ENCODE data around the gene PPP1R14C. TPM values are rescaled to one million over a fixed set of nuclear protein-coding genes. Genes with fewer than 3 reads are reported as not detected.
"Not testable (repeated sequence)": the region's sequence is repeated elsewhere in the genome, so short reads cannot be mapped to it uniquely, and the experiment has no call there.

PPP1R14C gene
- total RNA-seq, 2 donors from 2014 or later: 0.95 to 1.3 TPM

GRCh38 chr6:150126641-150127291 is 16.1 kb upstream of the PPP1R14C start:
- no peak overlapping the region for H3K4me3 ChIP-seq
- ATAC-seq (ENCODE audit: insufficient number of reproducible peaks, low FRiP score, low read depth) (no peak), DNase-seq (ENCODE audit: low spot score) (no peak)
- TF ChIP-seq CTCF (IDR thresholded peaks at IDR 0.05): no peak
- no peak overlapping the region for H3K27ac ChIP-seq
- H3K9me3 ChIP-seq: no peaks in the 10 kb centered on the region
- no peaks in the 10 kb centered on the region for H3K36me3 ChIP-seq
- H3K4me1 ChIP-seq (ENCODE audit: control insufficient read depth in 1 of 2, low read depth in 2 of 2): no peaks in the 10 kb centered on the region
- no peaks in the 10 kb centered on the region for H3K27me3 ChIP-seq (replicated peaks; ENCODE audit: insufficient read depth)

GRCh38 chr6:150128425-150128824 is 14.4 kb upstream of the PPP1R14C start:
- H3K27ac ChIP-seq: no peak overlapping the region
- H3K27me3 ChIP-seq (replicated peaks; ENCODE audit: insufficient read depth): no peaks in the 10 kb centered on the region
- ATAC-seq (ENCODE audit: insufficient number of reproducible peaks, low FRiP score, low read depth) (no peak), DNase-seq (ENCODE audit: low spot score) (no peak)
- no peaks in the 10 kb centered on the region for H3K9me3 ChIP-seq
- no peaks in the 10 kb centered on the region for H3K36me3 ChIP-seq
- H3K4me3 ChIP-seq: no peak overlapping the region
- no peaks in the 10 kb centered on the region for H3K4me1 ChIP-seq (ENCODE audit: control insufficient read depth in 1 of 2, low read depth in 2 of 2)
- no peak for TF ChIP-seq CTCF (IDR thresholded peaks at IDR 0.05)

GRCh38 chr6:150129616-150130505 is 13.0 kb upstream of the PPP1R14C start:
- no peaks in the 10 kb centered on the region for H3K36me3 ChIP-seq
- H3K27me3 ChIP-seq (replicated peaks; ENCODE audit: insufficient read depth): no peaks in the 10 kb centered on the region
- H3K4me1 ChIP-seq (ENCODE audit: control insufficient read depth in 1 of 2, low read depth in 2 of 2): no peaks in the 10 kb centered on the region
- no peak for DNase-seq (ENCODE audit: low spot score)
- H3K9me3 ChIP-seq: no peaks in the 10 kb centered on the region
- no peak for ATAC-seq (ENCODE audit: insufficient number of reproducible peaks, low FRiP score, low read depth)
- H3K4me3 ChIP-seq: no peak overlapping the region
- no peak overlapping the region for H3K27ac ChIP-seq
- no peak for TF ChIP-seq CTCF (IDR thresholded peaks at IDR 0.05)

GRCh38 chr6:150133686-150134085 is 9.2 kb upstream of the PPP1R14C start:
- DNase-seq (ENCODE audit: low spot score): no peak
- no peak for ATAC-seq (ENCODE audit: insufficient number of reproducible peaks, low FRiP score, low read depth)
- H3K27me3 ChIP-seq (replicated peaks; ENCODE audit: insufficient read depth): no peaks in the 10 kb centered on the region
- H3K9me3 ChIP-seq: no peaks in the 10 kb centered on the region
- H3K4me3 ChIP-seq: no peak overlapping the region
- H3K36me3 ChIP-seq: no peaks in the 10 kb centered on the region
- no peaks in the 10 kb centered on the region for H3K4me1 ChIP-seq (ENCODE audit: control insufficient read depth in 1 of 2, low read depth in 2 of 2)
- H3K27ac ChIP-seq: no peak overlapping the region
- no peak for TF ChIP-seq CTCF (IDR thresholded peaks at IDR 0.05)

- H3K4me3 ChIP-seq: no peak overlapping the region
- no peaks in the 10 kb centered on the region for H3K27me3 ChIP-seq (replicated peaks; ENCODE audit: insufficient read depth)
- no peaks in the 10 kb centered on the region for H3K4me1 ChIP-seq (ENCODE audit: control insufficient read depth in 1 of 2, low read depth in 2 of 2)
- ATAC-seq (ENCODE audit: insufficient number of reproducible peaks, low FRiP score, low read depth): no peak
- H3K36me3 ChIP-seq: no peaks in the 10 kb centered on the region
- no peak for TF ChIP-seq CTCF (IDR thresholded peaks at IDR 0.05)
- H3K27ac ChIP-seq: no peak overlapping the region
- H3K9me3 ChIP-seq: no peaks in the 10 kb centered on the region
- no peak for DNase-seq (ENCODE audit: low spot score)
These were observed 8.4 kb upstream of the PPP1R14C start for GRCh38 chr6:150134280-150134920.

GRCh38 chr6:150137711-150138110 is 5.1 kb upstream of the PPP1R14C start:
- not testable (repeated sequence) for H3K27me3 ChIP-seq (replicated peaks; ENCODE audit: insufficient read depth); H3K4me3 ChIP-seq; H3K36me3 ChIP-seq; H3K4me1 ChIP-seq (ENCODE audit: control insufficient read depth in 1 of 2, low read depth in 2 of 2); ATAC-seq (ENCODE audit: insufficient number of reproducible peaks, low FRiP score, low read depth); H3K27ac ChIP-seq; H3K9me3 ChIP-seq; DNase-seq (ENCODE audit: low spot score)

Measured in thoracic aorta (tissue), 2 donors.